Karpas-422 (cell line): ENCODE measurements around the gene PTPRG. TPM values are rescaled to one million over a fixed set of nuclear protein-coding genes. Genes with fewer than 3 reads are reported as not detected.

Experiments used
- DNase-seq: peaks from one replicate; pipeline ENCODE4 v3.0.0-alpha.2; 2015
- H2AFZ ChIP-seq: fragments of 200-600 bp; sonication (generic); 2 replicates; pipeline ENCODE4 v1.6.1; 2014; ENCODE audit warnings: antibody characterized with exemption, low read length, mixed read lengths
- H3K27ac ChIP-seq: fragments of 200-600 bp; sonication (generic); 2 replicates; pipeline ENCODE4 v1.5.1; 2014; ENCODE audit warnings: mild to moderate bottlenecking, low read length, moderate library complexity
- H3K27me3 ChIP-seq: fragments of 200-600 bp; sonication (generic); 2 replicates; pipeline ENCODE4 v1.6.1; 2014; ENCODE audit warnings: low read length, mixed read lengths
- H3K36me3 ChIP-seq: fragments of 200-600 bp; sonication (generic); 2 replicates; pipeline ENCODE4 v1.6.1; 2014; ENCODE audit warnings: low read length, mixed read lengths; ENCODE audit not compliant: insufficient read depth
- H3K4me1 ChIP-seq: fragments of 200-600 bp; sonication (generic); 2 replicates; pipeline ENCODE4 v1.6.1; 2014; ENCODE audit warnings: mild to moderate bottlenecking, low read length, mixed read lengths
- H3K4me2 ChIP-seq: fragments of 200-600 bp; sonication (generic); 2 replicates; pipeline ENCODE4 v1.6.1; 2014; ENCODE audit warnings: low read length, low read depth, mild to moderate bottlenecking; ENCODE audit not compliant: poor library complexity, severe bottlenecking
- H3K4me3 ChIP-seq: fragments of 200-600 bp; sonication (generic); 2 replicates; pipeline ENCODE4 v1.5.1; 2014; ENCODE audit warnings: mild to moderate bottlenecking, antibody characterized with exemption, low read length, mixed read lengths
- H3K79me2 ChIP-seq: fragments of 200-600 bp; sonication (generic); 2 replicates; pipeline ENCODE4 v1.6.1; 2014; ENCODE audit warnings: mild to moderate bottlenecking, low read length, mixed read lengths
- H3K9ac ChIP-seq: fragments of 200-600 bp; sonication (generic); 2 replicates; pipeline ENCODE4 v1.6.0; 2014; ENCODE audit warnings: low read length
- H3K9me2 ChIP-seq: fragments of 200-600 bp; sonication (generic), shearing (Covaris generic); replicated peaks from 2 replicates; pipeline ENCODE4 v1.6.0; 2014; ENCODE audit warnings: mild to moderate bottlenecking, low read length, moderate library complexity; ENCODE audit not compliant: insufficient read depth
- H3K9me3 ChIP-seq: fragments of 300-700, 200-600 bp; sonication (generic); 2 replicates; pipeline ENCODE4 v1.6.1; 2014; ENCODE audit warnings: low read length, mixed read lengths
- H4K20me1 ChIP-seq: fragments of 200-600 bp; sonication (generic); 2 replicates; pipeline ENCODE4 v1.6.1; 2014; ENCODE audit warnings: mild to moderate bottlenecking, antibody characterized with exemption, low read length, low read depth; ENCODE audit not compliant: insufficient read depth
- total RNA-seq: library from RNA; depleted of rRNA; stranded (reverse); fragments of >200 nt; shearing (Covaris generic); gene quantifications from 2 replicates; pipeline ENCODE4 v1.2.3, GENCODE V29; 2014; ENCODE audit warnings: low replicate concordance

The PTPRG gene
- total RNA-seq, 1 experiment from 2014 or later: not detected

DNA sequence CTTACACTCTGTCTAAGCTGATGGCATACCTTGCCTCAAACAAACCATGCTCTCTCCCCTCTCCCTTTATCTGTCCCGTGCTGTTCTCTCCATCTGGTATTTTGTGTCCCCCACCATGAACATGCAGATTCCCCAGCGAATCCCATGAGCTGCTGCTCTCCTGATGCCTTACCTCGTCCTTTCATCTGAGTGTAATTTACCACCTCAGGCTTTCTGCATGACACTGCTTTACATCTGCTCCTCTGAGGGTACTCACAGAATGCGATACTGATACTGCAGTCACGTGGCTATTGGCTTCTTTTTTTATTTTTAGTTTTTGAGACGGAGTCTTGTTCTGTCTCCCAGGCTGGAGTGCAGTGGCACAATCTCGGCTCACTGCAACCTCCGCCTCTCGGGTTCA is 341.7 kb downstream of the PTPRG start:
- no peak overlapping the region for H3K27ac ChIP-seq
- no peaks in the 10 kb centered on the region for H3K27me3 ChIP-seq
- no peaks in the 10 kb centered on the region for H4K20me1 ChIP-seq
- no peak overlapping the region for H3K4me3 ChIP-seq
- H3K9me2 ChIP-seq: no peaks in the 10 kb centered on the region
- no peaks in the 10 kb centered on the region for H3K79me2 ChIP-seq
- no peak overlapping the region for H3K9ac ChIP-seq
- no peak overlapping the region for H2AFZ ChIP-seq
- no peaks in the 10 kb centered on the region for H3K9me3 ChIP-seq
- H3K36me3 ChIP-seq: no peaks in the 10 kb centered on the region
- peaks cover 9% of the 10 kb centered on the region for H3K4me1 ChIP-seq
- no peak for DNase-seq
- no peak overlapping the region for H3K4me2 ChIP-seq

DNA sequence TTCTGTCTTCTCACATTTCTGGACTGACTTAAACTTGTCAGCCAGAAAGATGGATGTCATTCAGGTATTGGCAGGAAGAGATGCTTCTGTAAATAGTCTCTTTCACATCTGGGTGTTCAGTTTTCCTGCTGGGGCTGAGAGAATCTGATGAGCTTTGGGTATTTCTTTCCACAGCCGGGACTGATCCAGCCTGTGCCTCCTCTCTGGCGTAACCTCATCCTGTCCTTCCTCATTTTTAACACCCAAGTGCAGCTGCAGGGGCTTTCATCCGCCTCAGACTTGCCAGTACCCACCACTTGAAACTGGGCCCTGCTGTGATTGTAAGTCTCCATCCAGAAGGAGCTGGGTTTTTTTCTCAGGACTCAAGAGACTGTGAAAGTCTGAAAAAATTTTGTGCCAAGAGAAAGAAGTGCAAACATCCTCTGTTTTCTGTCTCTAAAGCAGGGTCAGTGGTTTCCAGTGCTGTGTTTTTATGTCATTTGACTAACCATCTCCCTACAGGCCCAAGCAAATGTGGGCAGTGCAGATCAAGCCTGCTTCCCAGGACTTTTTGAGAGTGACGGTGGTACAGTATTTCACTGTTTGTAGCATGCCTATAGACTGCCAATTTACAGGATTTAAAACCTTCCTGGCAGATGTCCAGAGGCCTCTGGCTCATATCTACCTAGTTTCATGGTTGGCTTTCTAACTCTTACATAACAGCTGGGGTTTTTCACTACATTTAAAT is 342.7 kb downstream of the PTPRG start:
- DNase-seq: no peak
- H3K27me3 ChIP-seq: no peaks in the 10 kb centered on the region
- no peaks in the 10 kb centered on the region for H3K9me3 ChIP-seq

DNA sequence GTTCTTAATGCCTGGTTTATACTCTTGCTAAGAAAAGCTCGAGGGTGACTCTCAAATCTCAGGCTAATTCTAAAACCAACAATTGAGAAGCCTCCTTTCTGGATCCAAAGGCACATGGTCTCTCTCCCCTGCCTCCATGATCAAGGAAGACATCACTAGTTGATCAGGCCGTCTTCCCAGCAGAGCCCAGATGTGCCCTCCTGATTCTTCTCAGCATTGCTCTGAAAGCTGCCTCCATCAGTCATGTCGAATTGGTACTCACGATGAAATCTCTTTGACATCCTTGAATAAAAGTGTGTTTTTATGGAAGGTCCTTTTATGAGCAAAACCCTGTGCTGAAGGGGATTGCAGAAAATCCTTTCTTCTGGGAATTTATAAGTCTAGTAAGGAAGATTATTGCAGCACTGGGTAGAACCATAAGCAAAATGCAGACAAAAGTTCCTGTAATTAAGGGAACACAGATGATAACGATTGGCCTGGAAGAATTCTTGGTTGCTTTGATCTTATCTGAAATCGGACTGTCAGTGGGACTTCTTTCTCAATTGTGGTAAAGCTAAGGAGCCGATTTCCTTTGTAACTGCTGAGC is 345.9 kb downstream of the PTPRG start:
- Histone ChIP-seq H3K79me2 (no peaks in the 10 kb centered on the region), H4K20me1 (no peaks in the 10 kb centered on the region), H3K27ac (no peak overlapping the region), H3K9ac (no peak overlapping the region), H2AFZ (no peak overlapping the region), H3K9me3 (peaks cover 4% of the 10 kb centered on the region; the same call in 1 of the 2 replicates), H3K4me3 (no peak overlapping the region), H3K9me2 (no peaks in the 10 kb centered on the region), H3K4me2 (no peak overlapping the region), H3K36me3 (no peaks in the 10 kb centered on the region), H3K27me3 (no peaks in the 10 kb centered on the region), H3K4me1 (peaks cover 9% of the 10 kb centered on the region)
- no peak for DNase-seq

More for the DNA sequence above, 342.7 kb downstream of the PTPRG start:
- Histone ChIP-seq H3K4me3 (no peak overlapping the region), H3K4me1 (peaks cover 9% of the 10 kb centered on the region), H3K36me3 (no peaks in the 10 kb centered on the region), H3K9ac (no peak overlapping the region), H3K27ac (no peak overlapping the region), H3K9me2 (no peaks in the 10 kb centered on the region), H4K20me1 (no peaks in the 10 kb centered on the region), H3K4me2 (no peak overlapping the region), H2AFZ (no peak overlapping the region), H3K79me2 (no peaks in the 10 kb centered on the region)

DNA sequence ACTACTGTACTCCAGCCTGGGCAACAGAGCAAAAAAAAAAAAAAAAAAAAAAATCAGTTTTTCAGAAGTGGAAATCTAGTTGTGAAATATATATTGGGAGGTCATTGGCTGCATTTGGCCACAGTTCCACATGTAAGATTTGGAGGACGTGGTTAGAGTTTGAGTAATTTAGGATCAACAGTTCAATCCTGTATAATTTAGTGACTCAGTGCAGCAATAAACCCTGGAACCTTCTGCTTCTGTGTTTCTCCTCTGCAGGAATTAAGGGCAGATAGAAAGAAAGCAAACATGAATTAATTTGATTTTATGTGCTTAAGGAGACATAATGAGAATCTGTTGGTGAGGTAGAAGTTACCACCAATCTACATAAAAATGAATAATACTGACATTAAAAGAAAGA is 347.0 kb downstream of the PTPRG start:
- H3K9ac ChIP-seq: no peak overlapping the region
- H3K9me2 ChIP-seq: no peaks in the 10 kb centered on the region
- H3K36me3 ChIP-seq: no peaks in the 10 kb centered on the region
- H3K4me1 ChIP-seq: peaks cover 9% of the 10 kb centered on the region
- DNase-seq: no peak
- no peaks in the 10 kb centered on the region for H3K27me3 ChIP-seq
- no peak overlapping the region for H3K4me3 ChIP-seq
- peaks cover 4% of the 10 kb centered on the region; the same call in 1 of the 2 replicates for H3K9me3 ChIP-seq
- no peaks in the 10 kb centered on the region for H3K79me2 ChIP-seq
- no peak overlapping the region for H3K4me2 ChIP-seq
- no peak overlapping the region for H2AFZ ChIP-seq
- H4K20me1 ChIP-seq: no peaks in the 10 kb centered on the region
- no peak overlapping the region for H3K27ac ChIP-seq

DNA sequence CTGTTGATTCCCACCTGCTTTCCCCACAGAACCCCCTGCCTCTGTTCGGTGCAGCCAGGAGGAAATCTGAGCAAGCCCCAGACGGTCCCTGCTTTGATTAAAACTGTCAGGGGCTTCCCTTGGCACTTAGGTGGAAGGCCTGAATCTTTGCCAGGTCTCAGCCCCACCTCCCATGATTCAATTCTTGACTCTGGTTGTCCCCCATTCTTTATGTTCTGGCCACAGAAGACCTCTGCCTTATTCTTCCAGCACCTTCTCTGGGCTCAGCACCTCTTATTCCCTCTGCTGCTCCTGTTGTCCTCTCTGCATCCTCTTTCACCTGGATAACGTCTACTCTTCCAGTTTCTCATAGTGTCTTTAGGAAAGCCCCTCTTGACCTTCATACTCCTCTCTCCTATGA is 349.4 kb downstream of the PTPRG start:
- H3K36me3 ChIP-seq: no peaks in the 10 kb centered on the region
- H3K27ac ChIP-seq: no peak overlapping the region
- no peaks in the 10 kb centered on the region for H3K9me2 ChIP-seq
- H2AFZ ChIP-seq: no peak overlapping the region
- H3K9me3 ChIP-seq: peaks cover 4% of the 10 kb centered on the region; the same call in 1 of the 2 replicates
- H4K20me1 ChIP-seq: no peaks in the 10 kb centered on the region
- no peaks in the 10 kb centered on the region for H3K4me1 ChIP-seq
- DNase-seq: no peak
- H3K4me2 ChIP-seq: no peak overlapping the region
- H3K27me3 ChIP-seq: no peaks in the 10 kb centered on the region
- no peaks in the 10 kb centered on the region for H3K79me2 ChIP-seq
- H3K4me3 ChIP-seq: no peak overlapping the region
- H3K9ac ChIP-seq: no peak overlapping the region

DNA sequence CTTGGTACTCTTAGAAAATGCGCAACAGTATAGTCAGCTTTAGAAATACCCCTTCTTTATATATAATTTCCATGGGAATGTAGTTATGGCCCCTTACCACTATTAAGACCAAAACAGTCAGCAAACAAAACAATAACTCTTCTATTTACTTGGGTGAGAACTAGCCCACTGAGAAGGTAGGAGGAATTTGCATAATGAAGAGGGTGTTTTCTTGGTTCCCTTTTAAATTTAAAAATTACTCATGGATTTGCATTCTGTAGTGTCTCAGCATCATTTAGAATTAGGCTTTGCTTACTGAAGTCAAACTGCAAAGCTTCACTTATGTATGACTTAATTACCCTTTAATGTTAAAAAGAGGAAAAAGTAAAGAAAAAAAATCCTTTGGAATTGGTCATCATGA is 350.8 kb downstream of the PTPRG start:
- Histone ChIP-seq H3K4me1 (no peaks in the 10 kb centered on the region), H4K20me1 (no peaks in the 10 kb centered on the region), H3K36me3 (no peaks in the 10 kb centered on the region), H3K4me3 (no peak overlapping the region), H3K9ac (no peak overlapping the region), H3K79me2 (no peaks in the 10 kb centered on the region), H3K27me3 (no peaks in the 10 kb centered on the region), H3K9me2 (no peaks in the 10 kb centered on the region), H3K4me2 (no peak overlapping the region), H3K9me3 (peaks cover 4% of the 10 kb centered on the region; the same call in 1 of the 2 replicates), H3K27ac (no peak overlapping the region), H2AFZ (no peak overlapping the region)
- DNase-seq: no peak

DNA sequence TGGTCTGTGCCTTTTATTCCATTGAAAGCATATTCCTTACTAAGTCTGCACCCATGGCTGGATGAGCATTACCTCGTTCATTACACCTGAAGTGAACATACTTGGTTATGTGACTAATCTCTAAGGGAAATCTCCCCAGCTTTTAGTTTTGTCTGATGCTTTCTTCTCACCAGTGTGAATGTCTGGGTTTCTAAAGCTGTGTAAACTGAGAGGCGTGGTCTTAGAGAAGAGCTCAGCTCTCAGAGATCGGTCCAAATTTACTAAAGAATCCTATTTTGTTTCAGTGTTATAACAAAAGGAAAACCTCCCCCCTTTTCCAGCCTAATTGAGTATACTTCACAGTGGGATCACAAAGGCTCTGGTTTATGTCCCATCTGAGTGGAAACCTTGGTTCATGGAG is 352.3 kb downstream of the PTPRG start:
- Histone ChIP-seq H3K4me3 (no peak overlapping the region), H3K79me2 (no peaks in the 10 kb centered on the region), H3K27me3 (no peaks in the 10 kb centered on the region), H3K9me3 (peaks cover 4% of the 10 kb centered on the region; the same call in 1 of the 2 replicates), H3K9me2 (no peaks in the 10 kb centered on the region), H3K9ac (no peak overlapping the region), H3K27ac (no peak overlapping the region), H3K36me3 (no peaks in the 10 kb centered on the region), H4K20me1 (no peaks in the 10 kb centered on the region), H3K4me2 (no peak overlapping the region), H3K4me1 (no peaks in the 10 kb centered on the region), H2AFZ (no peak overlapping the region)
- no peak for DNase-seq

DNA sequence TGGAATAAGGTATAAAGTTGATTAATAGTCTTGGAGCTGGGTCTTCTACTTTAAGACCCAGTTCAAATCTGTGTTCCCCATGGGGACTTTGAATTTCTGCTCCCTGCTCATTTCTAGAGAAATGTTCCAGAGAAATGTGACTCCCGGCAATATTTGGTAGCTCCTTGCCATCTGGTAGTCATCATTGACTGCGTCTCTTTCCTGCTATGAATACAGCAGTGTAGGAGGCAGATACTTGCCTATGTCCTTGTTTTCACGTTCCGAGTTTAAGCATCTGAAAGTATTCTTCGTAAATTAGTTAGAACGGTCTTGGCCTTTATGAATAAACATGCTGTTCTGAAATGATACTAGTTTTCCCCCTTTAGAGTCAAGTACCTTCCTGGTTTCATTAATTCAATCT is 352.9 kb downstream of the PTPRG start:
- Histone ChIP-seq H3K4me3 (no peak overlapping the region), H3K4me1 (no peaks in the 10 kb centered on the region), H3K9ac (no peak overlapping the region), H2AFZ (no peak overlapping the region), H3K27me3 (no peaks in the 10 kb centered on the region), H4K20me1 (no peaks in the 10 kb centered on the region), H3K27ac (no peak overlapping the region), H3K9me3 (peaks cover 4% of the 10 kb centered on the region; the same call in 1 of the 2 replicates), H3K79me2 (no peaks in the 10 kb centered on the region), H3K4me2 (no peak overlapping the region), H3K36me3 (no peaks in the 10 kb centered on the region), H3K9me2 (no peaks in the 10 kb centered on the region)
- no peak for DNase-seq
